K562 (cell line): ENCODE measurements around the gene GALR1.

Source experiments
- CEBPG ChIP-seq, 3 experiments: fragments of 200-800 bp in 1 of 3; sonication (Bioruptor generic) in 1 of 3; sonication (generic) in 1 of 3; formaldehyde crosslinking in 1 of 3; IDR thresholded peaks in 2 of 3; conservative IDR thresholded peaks in 1 of 3; 2 replicates each; pipeline versions ENCODE4 v1.6.1 to v1.8.0; 2016 to 2022; ENCODE audit warnings: missing compliant biosample characterization in 2 of 3, missing genetic modification characterization in 2 of 3, mild to moderate bottlenecking in 1 of 3, missing genetic modification reagents in 1 of 3
- CREB5 ChIP-seq: fragments of 250-450 bp; sonication (Bioruptor Pico); IDR thresholded peaks from 2 replicates; pipeline ENCODE4 v1.5.0; 2020; ENCODE audit warnings: mild to moderate bottlenecking
- ETV6 ChIP-seq, 3 experiments: fragments of 150-350 bp in 1 of 3; sonication (generic) in 1 of 3; formaldehyde crosslinking in 1 of 3; IDR thresholded peaks; 2 replicates each; pipeline versions ENCODE4 v1.6.1 to v1.8.0; 2014 to 2022; ENCODE audit warnings: borderline replicate concordance in 2 of 3, low read depth in 2 of 3, antibody characterized with exemption in 1 of 3, low read length in 1 of 3, mild to moderate bottlenecking in 1 of 3, missing genetic modification reagents in 1 of 3

DNA sequence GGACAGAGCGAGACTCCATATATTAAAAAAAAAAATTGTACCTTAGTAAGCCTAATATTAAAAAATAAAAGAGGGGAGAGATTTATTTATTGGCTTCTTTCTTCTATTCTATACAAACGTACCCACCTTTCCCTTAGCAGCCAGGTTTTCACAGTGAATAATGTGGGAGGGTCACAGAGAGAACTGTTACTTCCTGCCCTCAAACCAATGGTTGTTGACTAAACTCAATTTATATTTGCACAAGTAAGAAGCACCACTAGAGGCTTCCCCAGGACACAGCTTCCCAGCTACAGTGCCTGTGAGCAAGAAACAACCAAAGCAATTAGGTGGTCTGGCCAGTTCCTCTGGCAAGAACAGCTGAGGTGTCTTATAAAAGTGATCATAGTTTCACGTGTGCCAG lies 28.9 kb upstream of the GALR1 start:
- TF ChIP-seq ETV6 (IDR thresholded peaks at IDR 0.05; ENCODE audit: borderline replicate concordance in 1 of 2, low read depth in 2 of 2, low read length in 1 of 2) (no peak), ETV6 (CRISPR knock-in tag; IDR thresholded peaks at IDR 0.05; ENCODE audit: borderline replicate concordance) (no peak), CEBPG (CRISPR knock-in tag; IDR thresholded peaks at IDR 0.05) (no peak), CEBPG (tag; conservative IDR thresholded peaks at IDR 0.05 in 1 of 2, IDR thresholded peaks at IDR 0.05 in 1 of 2) (no peak), CREB5 (CRISPR knock-in tag) (no peak)
